HCT116 (cell line): Measurements from ENCODE around the gene NCKAP5. TPM values are rescaled to one million over a fixed set of nuclear protein-coding genes. Genes with fewer than 3 reads are reported as not detected.

Source experiments
- ATAC-seq: fragments of 200-7000 bp; cut with Tn5 transposase; 2 replicates; pipeline ENCODE4 v1.9.1; 2020; ENCODE audit warnings: mild to moderate bottlenecking, moderate library complexity
- BruUV-seq: library from RNA; stranded (reverse); fragments of 400-500 nt; replicated peaks from 2 replicates; lab custom pipeline; 2021; lab: Mats Ljungman, UMichigan
- CTCF ChIA-PET: fragments of 300-600 bp; sonication (Branson Sonifier 250); formaldehyde crosslinking; loops from one replicate; lab custom pipeline; 2021; ENCODE audit warnings: antibody characterized with exemption; lab: Charles Lee
- POLR2A ChIA-PET: fragments of 300-600, 350-600 bp; sonication (Branson Sonifier 250); formaldehyde crosslinking; loops from one replicate; lab custom pipeline; 2021; ENCODE audit warnings: antibody characterized with exemption; lab: Charles Lee
- RAD21 ChIA-PET, 2 experiments: fragments of 300-600 bp; sonication (Branson Sonifier 250); formaldehyde crosslinking; loops; one replicate each; lab custom pipeline; 2023; ENCODE audit warnings: low total read pairs in 2 of 2; ENCODE audit not compliant: uncharacterized antibody in 2 of 2, unreplicated experiment in 2 of 2, low non-redundant PET in 1 of 2; lab: Charles Lee
- DNase-seq: peaks from one replicate; pipeline ENCODE4 v3.0.0-alpha.2; 2010; ENCODE audit warnings: low read depth, low spot score
- H2AFZ ChIP-seq: fragments of 200-600 bp; shearing (Covaris generic), sonication (generic); 2 replicates; pipeline ENCODE4 v1.6.1; 2017; ENCODE audit warnings: low read depth, mixed run types, mixed read lengths, antibody characterized with exemption, low read length; ENCODE audit not compliant: poor library complexity, severe bottlenecking
- H3K27ac ChIP-seq: 2 replicates; pipeline ENCODE4 v1.5.1; 2012; ENCODE audit warnings: low read depth, low read length
- H3K27me3 ChIP-seq: fragments of 200-600 bp; sonication (generic); 2 replicates; pipeline ENCODE4 v1.6.1; 2016; ENCODE audit warnings: mixed run types, low read length, mixed read lengths; ENCODE audit not compliant: insufficient read depth
- H3K36me3 ChIP-seq, 2 experiments: fragments of 200-500 bp in 1 of 2; fragments of 200-600 bp in 1 of 2; sonication (Bioruptor generic) in 1 of 2; sonication (generic) in 1 of 2; 2 replicates each; pipeline versions ENCODE4 v1.5.1 to v1.6.1; 2014 to 2016; ENCODE audit warnings: low read length in 2 of 2, inconsistent platforms in 1 of 2, mixed read lengths in 1 of 2, mixed run types in 1 of 2; ENCODE audit not compliant: insufficient read depth in 2 of 2, control insufficient read depth in 1 of 2
- H3K4me1 ChIP-seq, 2 experiments: fragments of 200-600 bp in 1 of 2; sonication (generic) in 1 of 2; 2 replicates each; pipeline versions ENCODE4 v1.5.1 to v1.6.1; 2012 to 2017; ENCODE audit warnings: low read length in 2 of 2, inconsistent platforms in 1 of 2, mild to moderate bottlenecking in 1 of 2, mixed read lengths in 1 of 2, mixed run types in 1 of 2, moderate library complexity in 1 of 2; ENCODE audit not compliant: insufficient read depth in 2 of 2, control insufficient read depth in 1 of 2
- H3K4me2 ChIP-seq: fragments of 200-600 bp; sonication (generic); 2 replicates; pipeline ENCODE4 v1.6.1; 2017; ENCODE audit warnings: mixed run types, low read length, mixed read lengths
- H3K4me3 ChIP-seq, 2 experiments: fragments of 200-600 bp in 1 of 2; sonication (generic) in 1 of 2; replicated peaks in 1 of 2; 2 replicates each; pipeline ENCODE4 v1.5.1; 2011 to 2016; ENCODE audit warnings: low read length in 2 of 2, control low read depth in 1 of 2, low read depth in 1 of 2, mild to moderate bottlenecking in 1 of 2, mixed read lengths in 1 of 2, mixed run types in 1 of 2
- H3K79me2 ChIP-seq: fragments of 200-600 bp; sonication (generic); 2 replicates; pipeline ENCODE4 v1.6.1; 2017; ENCODE audit warnings: mild to moderate bottlenecking, mixed run types, low read length, moderate library complexity, mixed read lengths; ENCODE audit not compliant: insufficient read depth
- H3K9ac ChIP-seq: fragments of 200-600 bp; sonication (generic); 2 replicates; pipeline ENCODE4 v1.6.1; 2016; ENCODE audit warnings: low read length, mixed read lengths
- H3K9me2 ChIP-seq: fragments of 200-600 bp; sonication (generic), shearing (Covaris generic); 2 replicates; pipeline ENCODE4 v1.6.1; 2017; ENCODE audit warnings: mixed run types, mild to moderate bottlenecking, moderate library complexity; ENCODE audit not compliant: insufficient read depth
- H3K9me3 ChIP-seq, 2 experiments: fragments of 200-500 bp in 1 of 2; fragments of 200-600 bp in 1 of 2; sonication (Bioruptor generic) in 1 of 2; sonication (generic) in 1 of 2; 2 replicates each; pipeline ENCODE4 v1.6.1; 2014 to 2017; ENCODE audit warnings: low read length in 2 of 2, mixed read lengths in 2 of 2, inconsistent platforms in 1 of 2, low read depth in 1 of 2, mild to moderate bottlenecking in 1 of 2, mixed run types in 1 of 2, moderate library complexity in 1 of 2; ENCODE audit not compliant: control insufficient read depth in 1 of 2, insufficient read depth in 1 of 2
- H4K20me1 ChIP-seq: fragments of 200-600 bp; sonication (generic), shearing (Covaris generic); 2 replicates; pipeline ENCODE4 v1.6.1; 2017; ENCODE audit warnings: mixed run types, mild to moderate bottlenecking, moderate library complexity; ENCODE audit not compliant: insufficient read depth
- CBX3 ChIP-seq: IDR thresholded peaks from 2 replicates; pipeline ENCODE4 v1.6.1; 2012; ENCODE audit warnings: low read depth
- EGR1 ChIP-seq: IDR thresholded peaks from 2 replicates; pipeline ENCODE4 v1.6.1; 2012; ENCODE audit warnings: low read depth
- ELF1 ChIP-seq: IDR thresholded peaks from 2 replicates; pipeline ENCODE4 v1.6.1; 2012; ENCODE audit warnings: low read depth, borderline replicate concordance
- FOSL1 ChIP-seq: IDR thresholded peaks from 2 replicates; pipeline ENCODE4 v1.6.1; 2012; ENCODE audit warnings: low read depth
- MAX ChIP-seq: IDR thresholded peaks from 2 replicates; pipeline ENCODE4 v1.6.1; 2012
- POLR2A ChIP-seq: IDR thresholded peaks from 2 replicates; pipeline ENCODE4 v1.7.0; 2011; ENCODE audit warnings: borderline replicate concordance; ENCODE audit not compliant: insufficient read depth, insufficient read length; ENCODE audit errors: extremely low read depth
- POLR2AphosphoS5 ChIP-seq: IDR thresholded peaks from 2 replicates; pipeline ENCODE4 v1.6.1; 2011; ENCODE audit warnings: mild to moderate bottlenecking, low read depth, low read length, moderate library complexity
- SIN3A ChIP-seq: IDR thresholded peaks from 2 replicates; pipeline ENCODE4 v1.6.1; 2012; ENCODE audit warnings: low read depth
- SP1 ChIP-seq: IDR thresholded peaks from 2 replicates; pipeline ENCODE4 v1.6.1; 2012; ENCODE audit warnings: low read depth
- SRF ChIP-seq: IDR thresholded peaks from 2 replicates; pipeline ENCODE4 v1.6.1; 2012; ENCODE audit warnings: low read depth
- TCF7L2 ChIP-seq: IDR thresholded peaks from 2 replicates; pipeline ENCODE4 v1.7.0; 2011; ENCODE audit warnings: borderline replicate concordance, inconsistent platforms; ENCODE audit not compliant: insufficient read depth, insufficient read length; ENCODE audit errors: extremely low read depth
- ZFX ChIP-seq: fragments of 450-650 bp; IDR thresholded peaks from 2 replicates; pipeline ENCODE4 v1.6.1; 2017
- ZNF274 ChIP-seq: fragments of 200-500 bp; sonication (Bioruptor generic); IDR thresholded peaks from 2 replicates; pipeline ENCODE4 v1.6.1; 2014; ENCODE audit warnings: mild to moderate bottlenecking, low read depth, low read length, inconsistent platforms
- intact Hi-C: fragments of 100-400 bp; cut with micrococcal nuclease; formaldehyde crosslinking; loops from 2 replicates; pipeline ENCODE4 v1.10.0; 2022
- total RNA-seq: library from RNA; stranded (reverse); gene quantifications from one replicate; pipeline ENCODE4 v1.2.1, GENCODE V29; 2021; ENCODE audit not compliant: unreplicated experiment
- TF ChIP-seq, protein P1 (sequence below): IDR thresholded peaks from 2 replicates; pipeline ENCODE4 v1.6.1; 2011; ENCODE audit warnings: mild to moderate bottlenecking, low read length, moderate library complexity; ENCODE audit not compliant: insufficient replicate concordance; ENCODE audit errors: extremely low read depth
- TF ChIP-seq, protein P2 (sequence below): IDR thresholded peaks from 2 replicates; pipeline ENCODE4 v1.6.1; 2012; ENCODE audit warnings: low read depth

Gene NCKAP5
- total RNA-seq, 1 experiment from 2014 or later = 0.30 TPM

DNA sequence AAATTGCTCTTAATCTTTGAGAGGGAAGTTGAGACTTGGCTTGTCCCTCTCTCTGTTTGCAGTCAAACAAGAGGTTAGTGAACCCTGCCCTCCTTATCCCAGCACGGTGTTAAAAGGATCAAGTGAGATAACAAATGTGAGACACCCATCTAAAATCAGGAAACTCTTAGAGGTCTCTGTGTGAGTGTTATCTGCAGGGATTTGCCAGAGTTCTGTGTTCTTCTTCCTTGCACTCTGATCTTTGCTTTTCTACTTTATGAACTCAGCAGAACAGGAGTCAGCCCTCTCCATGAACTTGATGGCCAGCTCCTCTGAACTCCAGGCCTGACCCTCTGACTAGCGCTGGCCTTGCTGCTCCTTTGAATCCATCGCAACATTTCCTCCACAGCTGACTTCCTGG is 123.8 kb downstream of the NCKAP5 start (continued):
- TF ChIP-seq, protein P1, sequence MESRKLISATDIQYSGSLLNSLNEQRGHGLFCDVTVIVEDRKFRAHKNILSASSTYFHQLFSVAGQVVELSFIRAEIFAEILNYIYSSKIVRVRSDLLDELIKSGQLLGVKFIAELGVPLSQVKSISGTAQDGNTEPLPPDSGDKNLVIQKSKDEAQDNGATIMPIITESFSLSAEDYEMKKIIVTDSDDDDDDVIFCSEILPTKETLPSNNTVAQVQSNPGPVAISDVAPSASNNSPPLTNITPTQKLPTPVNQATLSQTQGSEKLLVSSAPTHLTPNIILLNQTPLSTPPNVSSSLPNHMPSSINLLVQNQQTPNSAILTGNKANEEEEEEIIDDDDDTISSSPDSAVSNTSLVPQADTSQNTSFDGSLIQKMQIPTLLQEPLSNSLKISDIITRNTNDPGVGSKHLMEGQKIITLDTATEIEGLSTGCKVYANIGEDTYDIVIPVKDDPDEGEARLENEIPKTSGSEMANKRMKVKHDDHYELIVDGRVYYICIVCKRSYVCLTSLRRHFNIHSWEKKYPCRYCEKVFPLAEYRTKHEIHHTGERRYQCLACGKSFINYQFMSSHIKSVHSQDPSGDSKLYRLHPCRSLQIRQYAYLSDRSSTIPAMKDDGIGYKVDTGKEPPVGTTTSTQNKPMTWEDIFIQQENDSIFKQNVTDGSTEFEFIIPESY = no peak
- no peak for TF ChIP-seq ELF1
- TF ChIP-seq SP1 = no peak
- TF ChIP-seq CBX3 = no peak

GRCh38 chr2:133442393-133442792 is 125.9 kb downstream of the NCKAP5 start:
- BruUV-seq = no TSS peak
- RAD21 ChIA-PET = no interaction called here
- no peak overlapping the region for H3K4me2 ChIP-seq
- no peak for DNase-seq
- no peaks in the 10 kb centered on the region for H3K4me1 ChIP-seq
- no peak overlapping the region for H3K9ac ChIP-seq
- H3K9me2 ChIP-seq = no peaks in the 10 kb centered on the region
- CTCF ChIA-PET = no interaction called here
- no peak overlapping the region for H3K4me3 ChIP-seq
- TF ChIP-seq EGR1 (no peak), MAX (no peak), TCF7L2 (no peak), SIN3A (no peak), POLR2AphosphoS5 (no peak), FOSL1 (no peak), SRF (no peak), POLR2A (no peak), CBX3 (no peak), ZFX (no peak), ZNF274 (no peak)
- TF ChIP-seq, protein P2, sequence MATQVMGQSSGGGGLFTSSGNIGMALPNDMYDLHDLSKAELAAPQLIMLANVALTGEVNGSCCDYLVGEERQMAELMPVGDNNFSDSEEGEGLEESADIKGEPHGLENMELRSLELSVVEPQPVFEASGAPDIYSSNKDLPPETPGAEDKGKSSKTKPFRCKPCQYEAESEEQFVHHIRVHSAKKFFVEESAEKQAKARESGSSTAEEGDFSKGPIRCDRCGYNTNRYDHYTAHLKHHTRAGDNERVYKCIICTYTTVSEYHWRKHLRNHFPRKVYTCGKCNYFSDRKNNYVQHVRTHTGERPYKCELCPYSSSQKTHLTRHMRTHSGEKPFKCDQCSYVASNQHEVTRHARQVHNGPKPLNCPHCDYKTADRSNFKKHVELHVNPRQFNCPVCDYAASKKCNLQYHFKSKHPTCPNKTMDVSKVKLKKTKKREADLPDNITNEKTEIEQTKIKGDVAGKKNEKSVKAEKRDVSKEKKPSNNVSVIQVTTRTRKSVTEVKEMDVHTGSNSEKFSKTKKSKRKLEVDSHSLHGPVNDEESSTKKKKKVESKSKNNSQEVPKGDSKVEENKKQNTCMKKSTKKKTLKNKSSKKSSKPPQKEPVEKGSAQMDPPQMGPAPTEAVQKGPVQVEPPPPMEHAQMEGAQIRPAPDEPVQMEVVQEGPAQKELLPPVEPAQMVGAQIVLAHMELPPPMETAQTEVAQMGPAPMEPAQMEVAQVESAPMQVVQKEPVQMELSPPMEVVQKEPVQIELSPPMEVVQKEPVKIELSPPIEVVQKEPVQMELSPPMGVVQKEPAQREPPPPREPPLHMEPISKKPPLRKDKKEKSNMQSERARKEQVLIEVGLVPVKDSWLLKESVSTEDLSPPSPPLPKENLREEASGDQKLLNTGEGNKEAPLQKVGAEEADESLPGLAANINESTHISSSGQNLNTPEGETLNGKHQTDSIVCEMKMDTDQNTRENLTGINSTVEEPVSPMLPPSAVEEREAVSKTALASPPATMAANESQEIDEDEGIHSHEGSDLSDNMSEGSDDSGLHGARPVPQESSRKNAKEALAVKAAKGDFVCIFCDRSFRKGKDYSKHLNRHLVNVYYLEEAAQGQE = no peak
- TF ChIP-seq, all 23 proteins: peak for 0
- H2AFZ ChIP-seq = no peak overlapping the region
- intact Hi-C loops = no loop called here
- H3K27me3 ChIP-seq = no peaks in the 10 kb centered on the region
- H3K79me2 ChIP-seq = no peaks in the 10 kb centered on the region
- H3K27ac ChIP-seq = no peak overlapping the region
- ATAC-seq = no peak
- H3K9me3 ChIP-seq = no peaks in the 10 kb centered on the region
- POLR2A ChIA-PET = no interaction called here
- no peaks in the 10 kb centered on the region for H4K20me1 ChIP-seq
- H3K36me3 ChIP-seq = no peaks in the 10 kb centered on the region
